DMS53 (cell line): ENCODE measurements around the gene ATP6V1F.

ENCODE experiments used
- DNase-seq: peaks from one replicate; lab custom pipeline; 2025; lab: John Stamatoyannopoulos, UW

The ATP6V1F gene

DNA sequence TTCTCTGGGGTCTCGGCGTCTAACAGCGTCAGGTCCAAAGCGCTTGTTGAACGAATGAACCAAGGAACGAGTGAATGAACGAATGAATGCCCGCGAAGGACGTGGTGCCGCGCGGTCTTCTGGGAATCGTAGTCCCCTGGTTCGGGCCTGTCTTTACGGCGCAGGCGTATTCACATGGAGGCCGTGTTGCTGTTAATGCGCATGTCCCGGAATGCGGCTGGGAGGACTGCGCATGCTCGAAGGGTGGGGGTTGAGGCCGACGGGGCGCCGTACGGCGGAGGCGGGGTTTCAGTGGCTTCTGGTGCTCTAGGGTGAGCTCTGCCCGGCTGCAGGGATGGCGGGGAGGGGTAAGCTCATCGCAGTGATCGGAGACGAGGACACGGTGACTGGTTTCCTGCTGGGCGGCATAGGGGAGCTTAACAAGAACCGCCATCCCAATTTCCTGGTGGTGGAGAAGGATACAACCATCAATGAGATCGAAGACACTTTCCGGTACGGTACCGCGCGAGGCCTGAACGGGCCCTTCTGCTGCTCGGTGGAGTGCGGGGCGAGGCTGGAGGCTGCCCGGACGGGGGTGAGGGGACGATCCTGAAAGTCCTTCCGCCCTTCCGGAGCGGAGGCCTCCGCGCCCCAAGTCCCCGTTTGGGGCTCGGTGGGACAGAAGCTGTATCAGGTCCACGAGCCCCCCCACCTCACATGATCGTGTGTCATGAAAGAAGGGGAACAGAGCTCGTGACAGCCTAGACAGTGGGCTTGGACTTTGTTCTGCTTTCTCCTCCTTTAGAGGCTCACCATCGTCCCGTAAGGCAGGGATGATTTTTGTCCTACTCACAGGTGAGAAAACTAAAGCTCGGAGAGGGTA is at the start of gene ATP6V1F:
Gene ATP6V1F, plus strand, starts transcription at position 286 of the 862 bp plus-strand sequence. Its CDS starts 49 bp downstream, at position 335.
- peak; percentile 99 for DNase-seq

DNA sequence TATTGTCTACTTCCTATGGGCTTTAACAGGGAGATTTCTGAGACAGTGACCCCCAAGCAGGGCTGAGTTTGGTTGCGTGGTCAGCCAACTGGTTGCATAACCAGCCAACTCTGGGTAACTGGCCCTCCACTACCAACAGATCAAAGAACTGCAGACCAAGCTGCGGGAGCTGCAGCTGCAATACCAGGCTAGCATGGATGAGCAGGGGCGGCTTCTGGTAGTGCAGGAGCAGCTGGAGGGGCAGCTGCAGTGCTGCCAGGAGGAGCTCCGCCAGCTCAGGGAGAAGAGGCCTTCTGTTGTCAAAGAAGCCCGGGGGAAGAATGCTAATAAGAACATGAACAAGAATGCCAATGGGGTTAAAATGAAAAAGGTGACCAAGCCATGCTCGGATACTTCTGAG is 48.2 kb upstream of the ATP6V1F start:
- DNase-seq, result no peak

DNA sequence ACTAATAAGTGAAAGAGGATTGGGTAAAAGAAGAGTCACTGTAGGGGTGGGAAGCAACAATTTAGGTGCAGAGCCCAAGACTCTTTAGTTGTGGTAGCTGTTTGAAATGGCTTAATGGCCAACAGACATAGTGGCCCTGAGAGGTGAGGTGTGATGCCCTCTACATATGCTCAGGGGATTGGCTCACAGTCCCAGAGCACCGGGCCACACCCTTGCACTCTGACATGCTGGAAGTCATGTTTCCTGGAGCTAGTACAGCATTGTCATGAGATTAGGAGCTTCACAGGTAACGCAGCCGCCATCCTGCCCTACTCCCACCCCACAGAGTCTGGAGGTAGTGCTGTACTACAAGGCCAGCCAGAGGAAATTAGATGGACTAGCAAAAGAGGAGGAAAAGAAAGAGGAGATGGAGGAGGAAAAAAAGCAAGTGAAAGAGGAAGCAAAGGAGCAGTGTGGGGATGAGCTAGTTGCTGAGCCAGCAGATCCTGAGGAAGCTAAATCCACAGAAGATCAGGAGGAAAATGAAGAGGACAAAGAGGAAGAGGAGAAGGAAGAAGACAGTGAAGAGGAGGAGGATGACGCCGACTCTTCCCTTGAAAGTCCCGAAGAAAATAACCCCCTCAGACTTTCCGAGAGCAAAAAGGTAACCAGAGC is 47.2 kb upstream of the ATP6V1F start:
- no peak for DNase-seq

DNA sequence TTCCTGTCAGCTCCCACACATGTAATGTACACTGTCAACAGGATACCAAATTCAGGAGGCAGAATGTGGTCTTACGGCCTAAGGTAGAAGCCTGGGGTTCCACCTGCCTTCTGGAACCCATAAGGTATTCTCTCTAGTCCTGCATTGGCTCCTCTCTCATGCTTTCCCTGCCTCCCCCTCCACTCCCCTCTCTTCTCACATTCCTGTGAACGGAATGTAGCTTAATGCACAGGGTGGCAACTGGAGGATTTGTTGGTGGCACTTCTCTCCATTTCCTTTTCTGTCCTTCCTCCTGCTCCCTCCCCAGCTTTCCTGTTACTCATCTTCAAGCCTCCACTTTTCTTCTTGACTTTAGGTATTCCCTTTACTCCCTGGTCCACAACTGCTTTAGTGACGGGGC is 44.0 kb upstream of the ATP6V1F start:
- no peak for DNase-seq

GRCh38 chr7:128821724-128822123 is 40.9 kb upstream of the ATP6V1F start:
- DNase-seq, result no peak

DNA sequence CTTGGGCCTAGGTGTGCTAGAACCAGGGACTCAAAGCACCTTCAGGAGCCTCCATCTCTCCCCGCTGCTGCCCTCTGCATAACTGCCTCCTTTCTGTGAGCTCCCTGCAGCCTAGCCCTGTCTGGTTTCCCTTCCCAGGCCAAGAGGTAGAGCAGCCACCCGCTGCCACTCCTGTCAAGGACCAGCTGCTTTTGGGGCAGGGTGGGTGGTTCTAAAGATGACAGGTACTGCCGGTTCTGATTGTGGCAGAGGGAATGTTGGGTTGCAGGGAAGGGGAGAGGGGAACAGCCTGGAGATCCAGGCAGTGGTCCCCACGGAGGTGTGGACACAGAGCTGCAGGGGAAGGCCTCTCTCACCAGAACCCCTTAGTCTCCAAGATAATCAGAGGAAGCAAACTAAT is 36.1 kb upstream of the ATP6V1F start:
- no peak for DNase-seq

- DNase-seq, result no peak
These were observed 35.8 kb upstream of the ATP6V1F start for GRCh38 chr7:128826916-128827247.

DNA sequence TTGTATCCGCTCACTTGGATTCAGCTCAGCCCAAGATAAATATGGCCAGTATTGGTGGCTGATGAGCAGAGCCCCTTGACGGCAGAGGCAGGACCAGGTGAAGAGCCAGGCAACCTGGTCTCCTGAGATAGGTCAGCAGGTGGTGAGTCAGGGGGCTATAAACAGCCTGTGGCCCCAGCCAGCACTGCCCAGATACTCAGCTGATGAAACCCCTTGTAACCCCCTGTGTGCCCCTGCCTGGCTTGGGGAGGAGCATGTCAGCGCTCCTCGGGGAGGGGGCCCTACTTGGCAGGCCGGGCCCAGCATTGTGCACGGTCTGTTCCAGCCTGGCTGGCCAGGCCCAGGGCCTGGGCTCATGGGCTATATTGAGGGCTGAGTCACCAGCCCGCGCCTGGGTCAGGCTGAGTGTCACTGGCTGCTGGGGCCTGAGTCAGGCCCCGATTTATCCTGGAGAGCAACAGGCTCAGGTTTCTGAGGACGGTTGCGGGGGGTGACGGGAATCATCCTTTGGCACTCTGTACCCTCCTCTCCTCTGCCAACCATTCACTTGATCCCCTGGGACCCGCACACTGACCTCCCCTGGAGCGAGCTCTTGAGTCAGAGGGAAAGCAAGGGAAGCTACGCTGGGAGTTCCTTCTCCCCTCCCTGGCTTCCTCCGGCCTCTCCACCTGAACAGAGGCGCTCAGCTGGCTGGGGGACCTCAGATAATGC is 35.3 kb upstream of the ATP6V1F start:
- peak; percentile 37 for DNase-seq

GRCh38 chr7:128827971-128828711 is 34.5 kb upstream of the ATP6V1F start:
- no peak for DNase-seq

- peak; percentile 56 for DNase-seq
These were observed 33.1 kb upstream of the ATP6V1F start for GRCh38 chr7:128829391-128830166.

- peak; percentile 72 for DNase-seq
These were observed 32.2 kb upstream of the ATP6V1F start, which contains the start of gene FLNC for GRCh38 chr7:128830231-128831177. TSS of gene FLNC (plus strand) at chr7:128830406. CDS start at chr7:128830638, 232 bp downstream.

DNA sequence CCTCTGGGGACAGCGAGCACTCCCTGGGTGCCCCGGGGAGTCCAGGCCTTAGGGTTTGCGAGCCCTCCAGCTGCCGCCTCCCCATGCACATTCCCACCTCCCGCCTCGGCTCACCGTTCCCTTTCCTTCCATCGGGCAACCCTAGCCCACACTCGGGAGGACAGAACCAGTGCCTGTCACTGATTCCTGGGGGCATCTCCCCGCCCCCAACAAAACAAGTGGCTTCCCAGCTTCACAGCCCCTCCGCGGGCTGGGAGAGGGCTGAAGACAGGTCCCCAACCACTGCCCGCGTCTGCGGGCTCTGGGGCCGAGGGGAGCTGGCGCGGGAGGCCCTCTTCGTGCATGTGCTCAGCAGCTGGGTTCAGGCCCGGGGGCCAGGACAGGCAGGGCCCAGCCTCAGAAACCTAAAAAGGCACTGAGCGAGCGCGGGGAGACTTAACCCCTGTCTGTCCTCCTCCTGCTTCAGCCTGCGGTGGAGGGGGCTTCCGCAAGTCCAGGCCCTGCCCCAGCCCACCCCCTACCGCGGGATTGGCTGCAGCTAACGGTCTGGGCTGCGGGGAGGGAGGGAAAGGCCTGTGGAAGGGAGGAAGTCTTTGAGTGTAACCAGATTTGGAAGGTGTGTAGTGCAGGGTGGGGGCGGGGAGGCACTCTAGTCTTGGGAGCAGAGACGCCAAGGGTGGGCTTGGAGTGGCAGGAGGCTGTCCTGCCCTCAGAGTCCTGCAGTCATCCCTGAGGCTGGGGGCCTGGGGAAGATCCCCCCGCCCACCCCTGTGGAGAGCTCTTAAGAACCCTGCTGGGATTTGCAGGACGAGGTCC is 31.3 kb upstream of the ATP6V1F start:
- DNase-seq, result peak; percentile 60

DNA sequence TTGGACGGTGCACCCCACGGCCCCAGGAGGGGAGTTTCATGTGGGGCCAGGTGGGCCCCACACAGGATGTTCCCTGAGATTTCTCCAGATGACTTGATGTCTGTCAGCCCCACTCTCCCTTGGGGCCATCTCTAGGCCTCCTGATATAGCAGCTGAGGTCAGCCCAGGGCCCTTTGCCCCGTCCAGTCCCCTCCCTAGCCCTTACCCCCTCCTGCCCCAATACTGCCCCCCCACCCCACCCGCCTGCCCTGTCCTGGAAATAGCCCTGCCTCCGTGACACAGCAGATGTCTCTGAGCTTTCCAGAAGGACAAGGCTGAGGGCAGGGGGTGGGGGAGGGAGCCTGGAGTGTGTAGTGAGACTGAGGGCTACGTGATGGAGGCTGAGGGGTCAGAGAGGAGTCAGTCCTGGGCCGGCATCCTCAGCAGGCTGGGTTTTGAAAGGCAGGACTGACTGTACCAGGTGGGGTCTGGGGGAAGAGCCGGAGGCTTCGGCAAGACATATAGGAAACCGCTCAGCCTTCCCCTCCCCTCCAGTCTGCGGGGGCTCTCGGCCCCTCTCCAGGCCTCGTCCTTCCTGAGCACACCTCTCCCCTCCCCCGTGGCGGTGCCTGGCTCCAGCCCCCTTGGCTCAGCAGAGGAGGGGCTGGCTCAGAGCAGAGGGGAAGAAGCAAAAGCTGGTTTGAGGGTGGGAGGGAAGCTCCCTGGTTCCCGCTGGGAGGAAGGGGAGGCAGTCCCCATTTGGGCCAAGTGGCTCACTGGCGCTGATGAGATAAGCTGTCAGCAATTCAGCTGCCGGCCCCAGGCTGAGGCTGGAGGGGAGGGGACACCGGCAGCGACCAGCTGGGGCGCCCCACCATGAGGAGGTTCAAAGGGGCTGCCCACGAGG is 30.4 kb upstream of the ATP6V1F start:
- peak; percentile 29 for DNase-seq

- DNase-seq, result no peak
These were observed 29.8 kb upstream of the ATP6V1F start for GRCh38 chr7:128832880-128833147.

- DNase-seq, result no peak
These were observed 29.3 kb upstream of the ATP6V1F start for GRCh38 chr7:128833148-128833945.

DNA sequence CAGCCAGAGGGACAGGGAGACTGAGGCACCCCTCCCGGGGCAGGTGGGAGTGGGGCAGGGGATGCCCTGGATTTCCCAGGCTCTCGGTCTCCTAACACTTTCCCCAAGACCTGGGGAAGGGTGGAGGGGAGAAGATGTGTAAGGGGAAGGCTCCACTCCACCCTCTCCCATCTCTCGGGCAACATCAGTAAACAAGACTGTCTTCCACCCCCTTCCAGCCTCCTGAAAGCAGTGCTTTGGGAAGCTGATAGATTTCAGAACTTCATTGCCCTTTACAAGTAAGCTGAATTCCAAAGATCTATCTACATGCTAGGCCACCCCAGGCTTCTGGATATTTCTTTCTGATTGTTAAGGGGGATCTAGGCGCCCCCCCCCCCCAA is 28.7 kb upstream of the ATP6V1F start:
- DNase-seq, result no peak

DNA sequence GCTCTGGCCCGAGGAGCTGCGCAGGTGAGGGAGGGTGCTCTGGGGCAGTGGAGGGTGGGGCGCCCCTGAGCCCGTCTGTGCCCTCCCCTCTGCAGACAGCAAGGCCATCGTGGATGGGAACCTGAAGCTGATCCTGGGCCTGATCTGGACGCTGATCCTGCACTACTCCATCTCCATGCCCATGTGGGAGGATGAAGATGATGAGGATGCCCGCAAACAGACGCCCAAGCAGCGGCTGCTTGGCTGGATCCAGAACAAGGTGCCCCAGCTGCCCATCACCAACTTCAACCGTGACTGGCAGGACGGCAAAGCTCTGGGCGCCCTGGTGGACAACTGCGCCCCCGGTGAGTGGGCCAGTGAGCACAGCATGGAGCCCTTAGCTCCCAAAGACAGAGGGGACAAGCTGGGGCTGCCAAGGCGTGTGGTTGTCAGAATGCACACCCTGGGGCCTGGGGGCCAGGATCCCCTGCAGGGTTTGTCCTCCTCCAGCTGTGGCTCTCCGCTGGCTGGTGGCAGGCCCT is 27.4 kb upstream of the ATP6V1F start:
- DNase-seq, result no peak
